NCI-H2107 treated with DMSO at 0.1 percent for 48 hours (cell line): ENCODE results near the gene NCK1.
"Not testable (repeated sequence)": the region's sequence is repeated elsewhere in the genome, so short reads cannot be mapped to it uniquely, and the experiment has no call there.

Source experiments
- DNase-seq: peaks from one replicate; lab custom pipeline; 2025; ENCODE audit not compliant: unreplicated experiment; lab: John Stamatoyannopoulos, UW

NCK1 gene

GRCh38 chr3:136943436-136943835 is 81.4 kb downstream of the NCK1 start:
- DNase-seq: no peak

GRCh38 chr3:136946978-136947377 is 85.0 kb downstream of the NCK1 start:
- no peak for DNase-seq

DNA sequence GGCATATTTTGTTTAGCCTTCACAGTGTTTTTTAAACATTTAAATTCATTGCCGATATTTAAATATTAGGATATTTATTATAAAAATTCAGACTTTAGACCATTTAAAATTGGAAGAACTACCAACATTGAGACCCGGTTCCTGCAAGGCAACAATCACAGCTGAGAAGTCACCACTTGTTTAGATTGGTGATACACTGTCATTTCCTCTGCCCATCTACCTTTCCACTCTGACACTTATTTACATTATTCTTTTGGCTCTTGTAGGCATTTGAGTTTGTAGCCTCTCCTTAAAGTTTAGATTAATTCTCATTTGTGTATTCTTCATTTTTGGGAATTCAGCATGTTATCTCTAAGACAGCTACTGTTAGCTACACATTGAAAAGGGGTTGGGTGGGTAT is 85.5 kb downstream of the NCK1 start:
- no peak for DNase-seq

- no peak for DNase-seq
Observed at GRCh38 chr3:136949146-136949545, 87.1 kb downstream of the NCK1 start.

DNA sequence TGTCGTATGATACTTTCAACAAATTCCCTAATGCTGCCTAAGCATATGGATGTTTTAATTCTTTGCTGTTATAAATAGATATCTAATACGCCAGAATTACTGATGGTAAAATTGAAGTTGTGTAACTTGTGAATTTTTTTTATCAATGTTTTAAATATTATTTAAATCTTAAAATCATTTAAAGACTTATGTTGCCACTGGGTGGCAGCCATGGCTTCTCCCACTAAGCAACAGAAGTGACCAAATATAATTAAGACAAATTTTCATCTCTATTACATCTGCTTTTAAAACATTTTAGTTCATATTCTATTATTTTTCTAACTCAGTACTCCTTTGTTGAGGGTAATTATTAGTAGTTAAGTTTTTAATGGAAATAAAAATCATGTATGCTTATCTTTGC is 87.7 kb downstream of the NCK1 start:
- DNase-seq: no peak

- DNase-seq: no peak
Observed at GRCh38 chr3:136950623-136951022, 88.6 kb downstream of the NCK1 start.

- no peak for DNase-seq
Observed at GRCh38 chr3:136952292-136952691, 90.3 kb downstream of the NCK1 start.

DNA sequence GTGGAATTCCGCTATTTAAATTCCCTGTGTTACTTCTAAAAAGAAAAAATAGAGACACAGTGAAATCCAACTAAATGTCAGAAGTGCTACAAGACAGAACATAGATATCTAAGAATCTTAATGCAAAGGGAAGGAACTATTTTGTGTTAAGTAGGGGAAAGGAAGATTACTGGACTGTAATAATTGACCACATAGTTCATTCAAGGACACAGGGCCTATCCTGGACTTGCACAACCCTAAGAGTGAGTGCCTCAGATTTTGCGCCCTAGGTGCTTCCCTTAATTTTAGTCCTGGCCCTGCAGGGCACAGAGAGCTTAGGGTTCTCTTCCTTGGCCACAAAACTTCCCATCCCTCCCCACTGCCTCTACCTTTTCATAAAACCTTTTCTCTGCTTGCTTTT is 92.2 kb downstream of the NCK1 start:
- DNase-seq: no peak

DNA sequence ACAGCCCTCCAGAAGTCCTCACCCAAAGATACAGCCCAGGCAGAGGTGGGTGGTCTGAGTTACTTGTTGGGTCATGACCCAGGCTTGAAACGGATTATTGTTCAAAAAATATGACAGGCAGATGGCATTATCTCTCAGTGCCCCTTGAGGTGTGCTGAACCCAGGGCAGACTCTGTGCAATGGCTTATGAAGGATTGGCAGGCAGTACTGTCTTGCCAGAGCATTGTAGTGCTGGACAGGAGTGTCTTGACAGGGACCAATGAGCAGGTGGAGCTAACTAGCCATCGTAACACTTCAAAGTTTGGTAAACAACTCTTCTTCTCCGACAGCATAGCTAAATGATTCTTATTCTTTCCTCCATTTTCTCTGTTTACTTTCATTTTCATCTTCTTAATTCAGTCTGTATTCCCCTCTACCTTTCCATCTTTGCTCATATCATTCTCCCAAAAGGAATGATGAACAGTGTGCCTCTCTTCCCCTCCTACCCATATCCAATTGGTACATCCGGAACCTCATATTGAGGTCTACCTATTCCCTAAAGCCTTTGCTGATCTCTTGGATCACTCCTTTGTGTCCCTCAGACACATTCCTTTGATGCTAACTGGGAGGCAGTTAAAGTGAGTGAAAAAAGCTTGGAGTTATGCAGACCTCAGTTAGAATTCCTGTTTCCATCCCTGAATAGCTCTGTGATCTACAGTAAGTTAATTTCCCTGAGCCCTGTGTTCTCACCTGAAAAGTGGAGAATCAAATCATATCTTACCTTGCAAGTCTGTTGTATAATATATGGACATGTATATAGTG is 93.2 kb downstream of the NCK1 start:
- DNase-seq: no peak

DNA sequence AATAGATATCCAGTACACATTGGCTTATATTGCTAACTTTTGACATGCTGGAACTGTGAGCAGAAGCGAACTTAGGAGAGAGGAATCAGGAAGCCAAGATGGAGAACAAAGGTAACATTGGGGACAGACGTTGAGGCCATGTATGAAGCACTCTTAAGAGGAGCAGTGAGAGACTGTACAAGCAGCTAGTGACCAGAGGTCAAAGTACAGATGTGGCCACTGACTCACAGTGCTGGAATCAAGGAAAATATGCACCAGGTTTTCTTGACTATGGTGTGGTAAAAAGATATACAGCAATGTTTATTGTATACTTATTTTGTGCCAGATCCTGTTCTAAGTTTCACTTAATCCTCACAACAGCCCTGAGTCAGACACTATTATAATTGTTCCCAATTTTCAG is 93.8 kb downstream of the NCK1 start:
- DNase-seq: no peak

GRCh38 chr3:136956971-136957370 is 95.0 kb downstream of the NCK1 start:
- DNase-seq: no peak

DNA sequence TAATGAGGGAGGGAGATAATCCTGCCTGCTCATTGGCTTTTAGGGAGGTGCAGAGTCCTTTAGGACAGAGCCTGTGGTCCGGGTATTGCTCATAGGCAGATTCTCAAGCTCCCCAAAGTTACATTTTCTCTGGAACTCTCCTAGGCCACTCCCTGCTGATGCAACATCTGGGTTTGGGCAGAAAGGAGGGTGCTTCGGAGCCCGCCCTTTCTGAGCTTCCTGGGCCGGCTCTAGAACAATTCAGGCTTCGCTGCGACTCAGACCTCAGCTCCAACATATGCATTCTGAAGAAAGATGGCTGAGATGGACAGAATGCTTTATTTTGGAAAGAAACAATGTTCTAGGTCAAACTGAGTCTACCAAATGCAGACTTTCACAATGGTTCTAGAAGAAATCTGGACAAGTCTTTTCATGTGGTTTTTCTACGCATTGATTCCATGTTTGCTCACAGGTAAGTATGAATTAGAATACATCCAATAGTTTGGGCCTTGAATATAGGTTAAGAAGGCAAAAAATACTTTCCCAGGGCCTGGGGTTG is 95.8 kb downstream of the NCK1 start, which contains the start of gene IL20RB:
IL20RB (plus strand) TSS at position 233 of the 538 bp plus-strand sequence; CDS start at position 364, 131 bp downstream.
- no peak for DNase-seq

DNA sequence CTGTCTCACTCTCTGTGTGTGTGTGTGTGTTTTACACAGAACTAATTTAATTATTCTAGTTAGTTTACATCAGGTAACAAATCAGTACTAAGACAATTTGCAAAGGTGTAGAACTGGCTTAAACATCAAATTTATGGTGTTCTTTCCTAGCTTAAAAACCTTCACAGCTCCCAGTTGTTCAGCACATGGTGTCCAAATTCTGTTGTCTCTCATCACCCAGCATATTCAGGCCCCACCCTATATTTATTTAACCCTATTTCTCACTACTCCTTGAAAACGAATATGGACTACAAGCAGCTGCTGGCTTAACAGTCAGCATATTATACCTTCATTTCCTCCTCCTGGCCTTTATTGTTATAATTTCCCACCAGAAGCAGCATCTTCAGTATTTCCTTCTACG is 96.9 kb downstream of the NCK1 start:
- DNase-seq: no peak

- no peak for DNase-seq
Observed at GRCh38 chr3:136959599-136959998, 97.6 kb downstream of the NCK1 start.

- DNase-seq: no peak
Observed at GRCh38 chr3:136960838-136961836, 99.1 kb downstream of the NCK1 start.

- no peak for DNase-seq
Observed at GRCh38 chr3:136962927-136963326, 100.9 kb downstream of the NCK1 start.

GRCh38 chr3:136969539-136969938 is 107.5 kb downstream of the NCK1 start:
- DNase-seq: not testable (repeated sequence)

DNA sequence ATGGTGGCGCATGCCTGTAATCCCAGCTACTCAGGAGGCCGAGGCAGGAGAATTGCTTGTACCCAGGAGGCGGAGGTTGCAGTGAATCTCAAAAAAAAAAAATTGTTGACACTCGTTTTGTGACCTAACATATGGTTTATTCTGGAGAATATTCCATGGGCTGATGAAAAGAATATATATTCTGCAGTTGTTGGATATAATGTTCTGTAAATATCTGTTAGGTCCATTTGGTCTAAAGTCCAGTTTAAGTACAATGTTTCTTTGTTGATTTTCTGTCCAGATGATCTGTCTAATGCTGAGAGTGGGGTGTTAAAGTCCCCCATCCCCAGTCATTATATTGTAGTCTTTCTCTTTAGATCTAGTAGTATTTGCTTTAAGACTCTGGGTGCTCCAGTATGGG is 111.3 kb downstream of the NCK1 start:
- no peak for DNase-seq

- DNase-seq: no peak
Observed at GRCh38 chr3:136974670-136975069, 112.7 kb downstream of the NCK1 start.

GRCh38 chr3:136979204-136979603 is 117.2 kb downstream of the NCK1 start:
- DNase-seq: no peak

DNA sequence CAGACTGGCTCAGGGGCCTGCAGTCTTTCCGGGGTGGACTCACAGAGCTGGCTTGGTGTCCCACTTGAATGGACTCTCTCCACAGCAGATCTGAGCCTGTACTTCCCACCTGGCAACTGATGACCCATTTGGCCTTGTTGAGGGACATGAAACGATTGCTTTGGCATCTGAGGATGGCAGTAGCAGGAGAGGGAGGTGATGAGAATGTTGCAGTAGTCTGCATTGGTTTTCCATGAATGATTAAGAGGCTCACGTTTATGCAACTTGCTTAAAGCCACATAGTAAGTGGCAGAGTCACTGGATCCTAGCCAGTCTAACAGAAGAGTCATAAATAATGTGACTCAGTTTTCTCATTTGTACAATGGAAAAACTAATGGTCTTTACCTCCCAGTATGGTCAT is 117.7 kb downstream of the NCK1 start:
- no peak for DNase-seq

DNA sequence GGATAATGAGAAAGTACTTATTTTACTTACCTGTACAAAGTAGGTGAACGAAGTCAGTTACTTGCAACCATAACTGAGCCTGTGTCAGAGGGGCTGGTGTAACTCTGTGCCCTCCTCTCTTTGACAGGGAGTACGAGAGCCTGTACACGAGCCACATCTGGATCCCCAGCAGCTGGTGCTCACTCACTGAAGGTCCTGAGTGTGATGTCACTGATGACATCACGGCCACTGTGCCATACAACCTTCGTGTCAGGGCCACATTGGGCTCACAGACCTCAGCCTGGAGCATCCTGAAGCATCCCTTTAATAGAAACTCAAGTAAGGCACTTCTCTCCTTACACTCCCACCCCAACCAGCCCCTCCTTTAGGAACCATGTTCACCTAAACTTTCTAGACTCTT is 120.0 kb downstream of the NCK1 start:
- DNase-seq: no peak
